IMR-90 (cell line): ENCODE results near the gene SCARF2. TPM values are rescaled to one million over a fixed set of nuclear protein-coding genes. Genes with fewer than 3 reads are reported as not detected.

Experiments used
- ATAC-seq: fragments of 200-7000 bp; cut with Tn5 transposase; 2 replicates; pipeline ENCODE4 v1.9.1; 2020; ENCODE audit warnings: low read depth, mild to moderate bottlenecking, moderate library complexity
- BruUV-seq: library from RNA; stranded (reverse); fragments of 400-500 nt; replicated peaks from 2 replicates; lab custom pipeline; 2021; lab: Mats Ljungman, UMichigan
- CTCF ChIA-PET: fragments of 300-600 bp; formaldehyde crosslinking; extraction: SDS; loops from one replicate; lab custom pipeline; 2021; ENCODE audit warnings: antibody characterized with exemption; lab: Yijun Ruan, JAX
- POLR2A ChIA-PET: fragments of 300-600 bp; sonication (Branson Sonifier 250); formaldehyde crosslinking; loops from one replicate; lab custom pipeline; 2022; ENCODE audit warnings: antibody characterized with exemption; ENCODE audit not compliant: unreplicated experiment; lab: Charles Lee
- DNase-seq: peaks from one replicate; pipeline ENCODE4 v3.0.0; 2013
- H2AFZ ChIP-seq: replicated peaks from 2 replicates; pipeline ENCODE3; 2013; ENCODE audit warnings: low read length, mild to moderate bottlenecking; ENCODE audit not compliant: poor library complexity
- H2AK5ac ChIP-seq: 2 replicates; pipeline ENCODE4 v1.6.1; 2013; ENCODE audit warnings: low read depth, low read length, inconsistent platforms
- H2AK9ac ChIP-seq: replicated peaks from 2 replicates; pipeline ENCODE3; 2013; ENCODE audit warnings: mild to moderate bottlenecking, low read depth, low read length, moderate library complexity; ENCODE audit not compliant: poor library complexity
- H2BK120ac ChIP-seq: 2 replicates; pipeline ENCODE4 v1.6.1; 2013; ENCODE audit warnings: low read depth, low read length, inconsistent platforms
- H2BK15ac ChIP-seq: 3 replicates; pipeline ENCODE4 v1.6.1; 2013; ENCODE audit warnings: low read depth, low read length, inconsistent platforms
- H2BK20ac ChIP-seq: 2 replicates; pipeline ENCODE4 v1.6.1; 2013; ENCODE audit warnings: low read depth, mild to moderate bottlenecking, inconsistent platforms, low read length, moderate library complexity
- H2BK5ac ChIP-seq: 2 replicates; pipeline ENCODE4 v1.6.1; 2013; ENCODE audit warnings: mild to moderate bottlenecking, low read depth, low read length, inconsistent platforms; ENCODE audit not compliant: poor library complexity, severe bottlenecking
- H3K14ac ChIP-seq: replicated peaks from 2 replicates; pipeline ENCODE4 v1.6.1; 2013; ENCODE audit warnings: low read depth, low read length, inconsistent platforms
- H3K18ac ChIP-seq: 2 replicates; pipeline ENCODE4 v1.6.1; 2013; ENCODE audit warnings: low read depth, low read length, control low read depth
- H3K23ac ChIP-seq: 2 replicates; pipeline ENCODE4 v1.6.1; 2013; ENCODE audit warnings: low read depth, low read length, inconsistent platforms
- H3K27ac ChIP-seq: 2 replicates; pipeline ENCODE4 v1.5.1; 2013; ENCODE audit warnings: mild to moderate bottlenecking, control low read depth, low read length; ENCODE audit not compliant: insufficient read depth
- H3K27me3 ChIP-seq: 2 replicates; pipeline ENCODE4 v1.6.1; 2013; ENCODE audit warnings: low read length; ENCODE audit not compliant: control insufficient read depth, insufficient read depth
- H3K36me3 ChIP-seq: 2 replicates; pipeline ENCODE4 v1.6.1; 2013; ENCODE audit warnings: low read length, mixed read lengths; ENCODE audit not compliant: control insufficient read depth, insufficient read depth
- H3K4ac ChIP-seq: 2 replicates; pipeline ENCODE4 v1.6.1; 2013; ENCODE audit warnings: low read depth, low read length, inconsistent platforms
- H3K4me1 ChIP-seq: 2 replicates; pipeline ENCODE4 v1.6.1; 2013; ENCODE audit warnings: low read length, mixed read lengths; ENCODE audit not compliant: control insufficient read depth, insufficient read depth
- H3K4me2 ChIP-seq: 2 replicates; pipeline ENCODE4 v1.6.1; 2013; ENCODE audit warnings: low read depth, mild to moderate bottlenecking, control low read depth, low read length, moderate library complexity
- H3K4me3 ChIP-seq: 2 replicates; pipeline ENCODE4 v1.5.1; 2013; ENCODE audit warnings: low read depth, mild to moderate bottlenecking, control low read depth, low read length, moderate library complexity; ENCODE audit not compliant: insufficient read depth
- H3K56ac ChIP-seq: 2 replicates; pipeline ENCODE4 v1.6.1; 2013; ENCODE audit warnings: low read length, inconsistent platforms; ENCODE audit not compliant: insufficient read depth; ENCODE audit errors: extremely low read depth
- H3K79me1 ChIP-seq, 2 experiments: 2 replicates each; pipeline ENCODE4 v1.6.1; 2013; ENCODE audit warnings: low read length in 2 of 2, inconsistent platforms in 1 of 2, low read depth in 1 of 2
- H3K9ac ChIP-seq: 2 replicates; pipeline ENCODE4 v1.6.1; 2013; ENCODE audit warnings: low read depth, low read length, control low read depth
- H3K9me1 ChIP-seq: 2 replicates; pipeline ENCODE4 v1.6.1; 2013; ENCODE audit warnings: low read length, inconsistent platforms; ENCODE audit not compliant: insufficient read depth
- H3K9me3 ChIP-seq: 2 replicates; pipeline ENCODE4 v1.6.1; 2013; ENCODE audit warnings: low read length; ENCODE audit not compliant: control insufficient read depth, insufficient read depth
- H4K20me1 ChIP-seq: 2 replicates; pipeline ENCODE4 v1.6.1; 2013; ENCODE audit warnings: low read length, inconsistent platforms; ENCODE audit not compliant: insufficient read depth
- H4K5ac ChIP-seq: 2 replicates; pipeline ENCODE4 v1.6.1; 2013; ENCODE audit warnings: mild to moderate bottlenecking, low read depth, low read length, control low read depth
- H4K8ac ChIP-seq, 2 experiments: 2 replicates each; pipeline ENCODE4 v1.6.1; 2013; ENCODE audit warnings: low read depth in 2 of 2, low read length in 2 of 2, control low read depth in 1 of 2, inconsistent platforms in 1 of 2
- H4K91ac ChIP-seq: 2 replicates; pipeline ENCODE4 v1.6.1; 2013; ENCODE audit warnings: low read depth, low read length, inconsistent platforms; ENCODE audit not compliant: insufficient read depth
- CEBPB ChIP-seq: IDR thresholded peaks from 2 replicates; pipeline ENCODE4 v1.6.1; 2012; ENCODE audit warnings: low read depth, low read length, improper control_type of control experiment
- CHD1 ChIP-seq: IDR thresholded peaks from 2 replicates; pipeline ENCODE4 v1.6.1; 2012; ENCODE audit warnings: low read depth, low read length, improper control_type of control experiment
- CTCF ChIP-seq: conservative IDR thresholded peaks from 2 replicates; pipeline ENCODE4 v1.5.1; 2012; ENCODE audit warnings: mild to moderate bottlenecking, low read depth, low read length, improper control_type of control experiment
- FOS ChIP-seq: fragments of 150-350 bp; IDR thresholded peaks from 2 replicates; pipeline ENCODE4 v1.6.1; 2016; ENCODE audit warnings: low read depth, low read length
- WGBS, 2 experiments: methylation state at CpG; one replicate each; pipeline versions ENCODE4 v1.1.5 to v1.1.7; 2013; ENCODE audit warnings: missing lambda C conversion rate in 2 of 2; ENCODE audit not compliant: insufficient read length in 1 of 2; ENCODE audit errors: extremely low coverage in 2 of 2; 5-methylcytosine and 5-hydroxymethylcytosine counted together
- dilution Hi-C: fragments of 300-500 bp; cut with HindIII; formaldehyde crosslinking; loops from one replicate; pipeline ENCODE4 v1.14.3; 2018; ENCODE audit warnings: low sequenced_read_pairs; ENCODE audit not compliant: unreplicated experiment
- in situ Hi-C: fragments of 300-500 bp; cut with MboI; formaldehyde crosslinking; loops from 3 replicates; pipeline ENCODE4 v1.14.3; 2019; ENCODE audit warnings: low sequenced_read_pairs, inconsistent platforms, mixed read lengths
- intact Hi-C: fragments of 100-400 bp; cut with micrococcal nuclease; formaldehyde crosslinking; loops from 2 replicates; pipeline ENCODE4 v1.10.0; 2022
- polyA plus RNA-seq, 3 experiments: library from polyadenylated mRNA; depleted of rRNA; stranded (reverse); fragments of >200 nt; gene quantifications; 2 replicates each; pipeline ENCODE4 v1.2.3, GENCODE V29; 2012; ENCODE audit warnings: low replicate concordance in 1 of 3
- total RNA-seq: library from RNA; depleted of rRNA; stranded (reverse); fragments of >200 nt; gene quantifications from 2 replicates; pipeline ENCODE4 v1.2.3, GENCODE V29; 2012

The SCARF2 gene
- total and polyA plus RNA-seq, 2 of the 4 experiments (the other 2 are of a cell fraction), result 3.4 to 37.0 TPM

- no peak overlapping the region for H3K4ac ChIP-seq
- no TSS peak for BruUV-seq
These were observed 37.6 kb downstream of the SCARF2 start for GRCh38 chr22:20399866-20400605.

More at GRCh38 chr22:20399866-20400605, 37.6 kb downstream of the SCARF2 start:
- H4K5ac ChIP-seq, result no peak overlapping the region
- H4K8ac ChIP-seq, result no peak overlapping the region
- H2BK15ac ChIP-seq, result no peak overlapping the region
- no peak overlapping the region for H2BK120ac ChIP-seq
- no peaks in the 10 kb centered on the region for H3K9me3 ChIP-seq
- no peak overlapping the region for H2BK20ac ChIP-seq
- CTCF ChIA-PET, result no interaction called here
- no peak overlapping the region for H2AK5ac ChIP-seq
- no peak overlapping the region for H4K91ac ChIP-seq
- peaks cover 26% of the 10 kb centered on the region for H3K9me1 ChIP-seq
- dilution Hi-C loops (no loop called here), in situ Hi-C loops (loop anchor here (10.0 kb wide), 1 partner anchor 55 kb away; no protein-coding TSS in a partner anchor), intact Hi-C loops (no loop called here)
- no peak overlapping the region for H2AFZ ChIP-seq
- no peak overlapping the region for H3K14ac ChIP-seq
- TF ChIP-seq CHD1 (no peak), FOS (no peak), CTCF (no peak), CEBPB (no peak)
- H2BK5ac ChIP-seq, result no peak overlapping the region
- H3K18ac ChIP-seq, result no peak overlapping the region
- no peak overlapping the region for H3K4me2 ChIP-seq
- H4K20me1 ChIP-seq, result peaks cover 11% of the 10 kb centered on the region
- no peaks in the 10 kb centered on the region for H3K27me3 ChIP-seq
- POLR2A ChIA-PET, result interaction anchor here (0.5 kb wide), 1 partner anchor 525 kb away, joined by 3 read pairs; no protein-coding TSS in a partner anchor
- no peak overlapping the region for H3K9ac ChIP-seq
- H3K4me3 ChIP-seq, result no peak overlapping the region
- H3K23ac ChIP-seq, result no peak overlapping the region
- H3K27ac ChIP-seq, result no peak overlapping the region
- ATAC-seq, result no peak
- DNase-seq, result no peak
- peaks cover 8% of the 10 kb centered on the region for H3K4me1 ChIP-seq
- 60% methylated on average over 1 of the region's 4 CpGs; no CpG with 5 or more reads in 1 of the 2 experiments for WGBS, 2 experiments
- H3K79me1 ChIP-seq, result peaks cover 29 to 43% of the 10 kb centered on the region in 2 experiments
- H3K36me3 ChIP-seq, result peaks cover 31% of the 10 kb centered on the region
- no peak overlapping the region for H2AK9ac ChIP-seq
- no peak overlapping the region for H3K56ac ChIP-seq
